B cell (primary cell): ENCODE results near the gene LYAR. TPM values are rescaled to one million over a fixed set of nuclear protein-coding genes. Genes with fewer than 3 reads are reported as not detected.

Experiments used
- ATAC-seq: fragments of 200-7000 bp; cut with Tn5 transposase; one replicate; pipeline ENCODE4 v1.10.0; 2021; ENCODE audit warnings: low read depth, mild to moderate bottlenecking, moderate number of reproducible peaks, moderate library complexity
- CTCF ChIA-PET: fragments of 350-600 bp; sonication (Branson Sonifier 250); formaldehyde crosslinking; loops from one replicate; lab custom pipeline; 2021; ENCODE audit warnings: antibody characterized with exemption, inconsistent platforms; lab: Charles Lee
- POLR2A ChIA-PET: fragments of 350-600 bp; sonication (Branson Sonifier 250); formaldehyde crosslinking; loops from one replicate; lab custom pipeline; 2021; ENCODE audit warnings: antibody characterized with exemption; lab: Charles Lee
- DNase-seq: peaks from one replicate; pipeline ENCODE4 v3.0.0; 2013
- H2AFZ ChIP-seq: 2 replicates; pipeline ENCODE4 v1.6.1; 2012; ENCODE audit warnings: mild to moderate bottlenecking, low read depth, low read length; ENCODE audit not compliant: insufficient read depth, poor library complexity, severe bottlenecking
- H3K27ac ChIP-seq, 2 donors: 1 replicate in 1 of 2; 2 replicates in 1 of 2; pipeline ENCODE4 v1.5.1; 2012 to 2013; ENCODE audit warnings: low read length in 2 of 2, mild to moderate bottlenecking in 2 of 2, moderate library complexity in 1 of 2
- H3K27me3 ChIP-seq, 4 experiments: fragments of 200-600 bp in 1 of 4; sonication (generic) in 1 of 4; replicated peaks in 1 of 4; 1 replicate in 2 of 4; 2 replicates in 2 of 4; pipeline versions ENCODE4 v1.6.1 to v1.7.0; 2013 to 2016; ENCODE audit warnings: low read length in 3 of 4, mild to moderate bottlenecking in 2 of 4, mixed read lengths in 1 of 4, moderate library complexity in 1 of 4; ENCODE audit not compliant: insufficient read depth in 4 of 4, control insufficient read depth in 3 of 4; ENCODE audit errors: control extremely low read depth in 1 of 4
- H3K36me3 ChIP-seq, 2 experiments: replicated peaks in 1 of 2; 1 replicate in 1 of 2; 2 replicates in 1 of 2; pipeline versions ENCODE4 v1.6.1 to v1.7.1; 2013; ENCODE audit warnings: low read length in 1 of 2; ENCODE audit not compliant: insufficient read depth in 2 of 2, control insufficient read depth in 1 of 2; ENCODE audit errors: control extremely low read depth in 1 of 2, extremely low read depth in 1 of 2
- H3K4me1 ChIP-seq, 2 donors: fragments of 200-600 bp in 1 of 2; sonication (generic) in 1 of 2; 1 replicate in 1 of 2; 2 replicates in 1 of 2; pipeline versions ENCODE4 v1.5.1 to v1.6.1; 2013 to 2017; ENCODE audit warnings: low read length in 2 of 2; ENCODE audit not compliant: control insufficient read depth in 2 of 2, insufficient read depth in 2 of 2
- H3K4me2 ChIP-seq: replicated peaks from 2 replicates; pipeline ENCODE3; 2012; ENCODE audit warnings: mild to moderate bottlenecking, low read depth, low read length; ENCODE audit not compliant: poor library complexity, severe bottlenecking
- H3K4me3 ChIP-seq, 5 experiments: fragments of 200-600 bp in 1 of 5; sonication (generic) in 1 of 5; 1 replicate in 3 of 5; 2 replicates in 2 of 5; pipeline versions ENCODE4 v1.5.1 to v1.7.0; 2011 to 2016; ENCODE audit warnings: low read length in 4 of 5, mild to moderate bottlenecking in 4 of 5, low read depth in 2 of 5, control low read depth in 1 of 5, moderate library complexity in 1 of 5; ENCODE audit not compliant: insufficient read depth in 1 of 5; ENCODE audit errors: control extremely low read depth in 1 of 5, extremely low read depth in 1 of 5
- H3K79me2 ChIP-seq: fragments of 200-600 bp; sonication (generic); one replicate; pipeline ENCODE4 v1.6.0; 2016; ENCODE audit warnings: low read length; ENCODE audit not compliant: control insufficient read depth, insufficient read depth
- H3K9ac ChIP-seq: fragments of 200-600 bp; sonication (generic); 2 replicates; pipeline ENCODE4 v1.6.1; 2017; ENCODE audit warnings: mild to moderate bottlenecking, low read length, moderate library complexity
- H3K9me3 ChIP-seq, 3 donors: one replicate each; pipeline versions ENCODE4 v1.6.1 to v1.7.1; 2013; ENCODE audit warnings: low read length in 2 of 3; ENCODE audit not compliant: control insufficient read depth in 2 of 3, insufficient read depth in 1 of 3; ENCODE audit errors: control extremely low read depth in 1 of 3
- H4K20me1 ChIP-seq: 2 replicates; pipeline ENCODE4 v1.6.0; 2012; ENCODE audit warnings: mild to moderate bottlenecking, low read length; ENCODE audit not compliant: insufficient read depth, control insufficient read depth, poor library complexity, severe bottlenecking
- H3K27ac Mint-ChIP-seq: one replicate; pipeline ENCODE4 v1.8.0; 2021; ENCODE audit warnings: mixed read lengths
- H3K27me3 Mint-ChIP-seq: one replicate; pipeline ENCODE4 v1.8.0; 2021; ENCODE audit warnings: mixed read lengths
- H3K4me1 Mint-ChIP-seq: one replicate; pipeline ENCODE4 v1.8.0; 2021; ENCODE audit warnings: mixed read lengths
- H3K4me3 Mint-ChIP-seq: one replicate; pipeline ENCODE4 v1.8.0; 2021; ENCODE audit warnings: mixed read lengths
- H3K9me3 Mint-ChIP-seq: one replicate; pipeline ENCODE4 v1.8.0; 2022; ENCODE audit warnings: mixed read lengths; ENCODE audit not compliant: insufficient read depth
- CTCF ChIP-seq: fragments of 200-600 bp; IDR thresholded peaks from one replicate; pipeline ENCODE4 v1.8.0; 2022; ENCODE audit warnings: antibody characterized with exemption, mild to moderate bottlenecking
- EZH2 ChIP-seq: IDR thresholded peaks from 2 replicates; pipeline ENCODE4 v1.6.1; 2012; ENCODE audit warnings: borderline replicate concordance, low read depth, mild to moderate bottlenecking, moderate library complexity, low read length; ENCODE audit not compliant: insufficient read depth, poor library complexity, severe bottlenecking
- WGBS: methylation state at CpG from one replicate; pipeline ENCODE4 v1.1.5; 2013; ENCODE audit warnings: missing lambda C conversion rate; ENCODE audit not compliant: insufficient coverage; 5-methylcytosine and 5-hydroxymethylcytosine counted together
- intact Hi-C: fragments of 100-400 bp; cut with micrococcal nuclease; formaldehyde crosslinking; loops from one replicate; pipeline ENCODE4 v1.10.0; 2022
- polyA plus RNA-seq: library from polyadenylated mRNA; depleted of rRNA; stranded (reverse); fragments of >200 nt; gene quantifications from 2 replicates; pipeline ENCODE4 v1.2.3, GENCODE V29; 2012
- total RNA-seq, 2 donors: library from RNA; stranded (reverse); fragments of 120-200 nt in 1 of 2; gene quantifications; 1 replicate in 1 of 2; 2 replicates in 1 of 2; pipeline versions ENCODE4 v1.2.3 to v1.2.4, GENCODE V29; 2013 to 2022

Gene LYAR
- total and polyA plus RNA-seq, 2 donors (not counting 1 experiment from before 2014, with no cell fraction given), result 3.0 to 11.5 TPM

- Mint-ChIP-seq H3K4me3 (no peak overlapping the region), H3K4me1 (no peaks in the 10 kb centered on the region), H3K27me3 (no peaks in the 10 kb centered on the region), H3K9me3 (no peaks in the 10 kb centered on the region), H3K27ac (no peak overlapping the region)
- ATAC-seq (no peak), DNase-seq (no peak)
- H3K27me3 ChIP-seq, result no peaks in the 10 kb centered on the region
- CTCF ChIA-PET, result no interaction called here
- no peaks in the 10 kb centered on the region for H4K20me1 ChIP-seq
- no peaks in the 10 kb centered on the region for H3K9me3 ChIP-seq
- POLR2A ChIA-PET, result no interaction called here
- H3K4me1 ChIP-seq, result no peaks in the 10 kb centered on the region
- intact Hi-C loops, result no loop called here
- no peak overlapping the region for H3K27ac ChIP-seq
- no peaks in the 10 kb centered on the region for H3K79me2 ChIP-seq
- H2AFZ ChIP-seq, result no peak overlapping the region
- WGBS, result 99% methylated on average over 6 of the region's 9 CpGs
- TF ChIP-seq CTCF (no peak), EZH2 (no peak)
- no peak overlapping the region for H3K4me3 ChIP-seq
- H3K4me2 ChIP-seq, result no peak overlapping the region
- peaks cover 1 to 22% of the 10 kb centered on the region in 2 experiments for H3K36me3 ChIP-seq
- H3K9ac ChIP-seq, result no peak overlapping the region
Measured at GRCh38 chr4:4308800-4309441, 19.0 kb upstream of the LYAR start.

GRCh38 chr4:4306920-4307319 is 17.0 kb upstream of the LYAR start:
- no peaks in the 10 kb centered on the region for H4K20me1 ChIP-seq
- no peaks in the 10 kb centered on the region for H3K9me3 ChIP-seq
- WGBS, result 98% methylated on average over 9 of the region's 11 CpGs
- CTCF ChIA-PET, result no interaction called here
- H3K36me3 ChIP-seq, result peaks cover 2 to 24% of the 10 kb centered on the region in 2 experiments
- H2AFZ ChIP-seq, result no peak overlapping the region
- Mint-ChIP-seq H3K4me3 (no peak overlapping the region), H3K27me3 (no peaks in the 10 kb centered on the region), H3K4me1 (no peaks in the 10 kb centered on the region), H3K27ac (no peak overlapping the region), H3K9me3 (no peaks in the 10 kb centered on the region)
- POLR2A ChIA-PET, result no interaction called here
- no peak overlapping the region for H3K9ac ChIP-seq
- H3K4me2 ChIP-seq, result no peak overlapping the region
- intact Hi-C loops, result no loop called here
- no peak for DNase-seq
- H3K27ac ChIP-seq, result no peak overlapping the region
- H3K4me1 ChIP-seq, result no peaks in the 10 kb centered on the region
- TF ChIP-seq EZH2 (no peak), CTCF (no peak)
- no peak overlapping the region for H3K4me3 ChIP-seq
- no peak for ATAC-seq
- H3K79me2 ChIP-seq, result no peaks in the 10 kb centered on the region
- H3K27me3 ChIP-seq, result no peaks in the 10 kb centered on the region
